Prostate gland (tissue), 1 donor: Measurements from ENCODE around the gene MAML3.

Source experiments
- POLR2A ChIP-seq: fragments of 450-650 bp; IDR thresholded peaks from one replicate; pipeline ENCODE4 v1.6.1; 2016; ENCODE audit warnings: antibody characterized with exemption, mild to moderate bottlenecking
- POLR2AphosphoS5 ChIP-seq: sonication (generic); formaldehyde crosslinking; IDR thresholded peaks from one replicate; pipeline ENCODE4 v1.6.1; 2017; ENCODE audit warnings: antibody characterized with exemption

- TF ChIP-seq POLR2AphosphoS5 (no peak), POLR2A (no peak)
These were observed 277.5 kb downstream of the MAML3 start for GRCh38 chr4:139876337-139876941.
